GM19438 (cell line): ENCODE results near the gene CALCB.

Experiments used
- ATAC-seq: cut with Tn5 transposase; IDR thresholded peaks from one replicate; pipeline ENCODE4 v1.9.1; 2021; ENCODE audit warnings: low read depth; ENCODE audit not compliant: unreplicated experiment

Gene CALCB

DNA sequence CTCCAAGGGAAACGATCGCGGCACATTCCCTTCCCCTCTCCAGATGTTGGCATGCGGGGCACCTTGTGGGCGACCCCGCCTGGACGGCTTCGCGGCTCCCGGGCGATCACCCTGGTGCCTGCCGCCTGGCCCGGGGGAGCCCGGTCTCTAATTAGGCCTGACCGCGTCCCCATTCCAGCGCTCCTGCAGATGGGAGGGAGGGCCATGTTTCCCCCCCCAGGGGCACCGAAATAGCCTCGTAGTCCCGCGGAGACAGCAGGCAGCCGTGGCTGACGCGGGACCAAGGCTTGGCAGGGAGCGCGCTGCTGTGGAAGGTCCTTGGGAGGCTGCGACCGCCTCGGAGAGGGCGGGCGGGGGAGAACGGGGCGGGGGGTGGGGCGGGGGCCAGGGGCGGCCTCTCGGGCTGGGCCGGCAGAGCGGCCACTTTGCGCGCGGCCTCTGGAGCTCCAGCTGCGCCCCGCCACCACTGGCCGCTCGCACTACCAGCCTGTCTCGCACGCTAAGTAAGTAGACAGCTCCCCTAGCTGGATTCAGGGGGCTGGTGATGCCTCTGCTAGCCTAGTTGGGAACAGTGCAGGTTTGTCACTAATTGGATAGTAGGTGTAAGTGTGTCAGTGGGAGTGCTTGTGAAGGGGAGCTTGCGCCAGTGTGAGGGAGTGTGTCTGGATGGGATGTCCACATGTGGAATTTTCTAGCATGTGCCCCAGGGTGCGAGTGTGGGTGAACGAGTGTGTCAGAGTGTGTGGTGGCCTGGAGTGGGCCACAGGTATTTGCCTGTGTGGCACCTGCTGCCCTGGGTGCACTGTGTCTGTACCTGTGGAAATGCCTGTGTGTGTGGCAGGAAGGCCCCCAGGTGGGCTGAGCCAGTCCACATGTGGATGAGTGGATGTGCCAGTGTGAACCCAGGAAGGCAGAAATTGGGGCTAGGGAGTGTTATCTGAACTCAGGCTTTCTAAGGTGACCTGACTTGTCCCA, 41.4 kb downstream of the CALCB start, which contains the start of gene INSC:
TSS of gene INSC (plus strand) at position 423 of the 975 bp plus-strand sequence. CDS start 34,252 bp downstream, outside the sequence.
- ATAC-seq: no peak

DNA sequence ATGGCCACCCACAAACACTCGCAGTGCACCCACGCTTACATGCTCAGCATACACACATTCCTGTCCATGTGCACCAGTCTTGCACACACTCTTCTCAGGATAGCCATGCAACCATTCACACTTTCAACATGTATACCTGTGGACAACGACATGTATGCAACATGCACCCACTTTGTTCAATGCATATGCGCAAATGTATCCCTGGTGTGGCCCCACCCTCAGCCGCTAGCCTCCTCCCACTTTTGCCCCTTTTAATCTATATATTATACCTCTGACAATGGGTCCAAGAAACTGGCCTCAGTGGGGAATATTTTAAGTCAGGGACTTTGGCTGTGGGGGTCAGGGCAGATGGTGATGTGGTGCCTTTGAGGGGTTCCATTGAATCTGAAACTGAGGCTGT, 42.3 kb downstream of the CALCB start:
- no peak for ATAC-seq

DNA sequence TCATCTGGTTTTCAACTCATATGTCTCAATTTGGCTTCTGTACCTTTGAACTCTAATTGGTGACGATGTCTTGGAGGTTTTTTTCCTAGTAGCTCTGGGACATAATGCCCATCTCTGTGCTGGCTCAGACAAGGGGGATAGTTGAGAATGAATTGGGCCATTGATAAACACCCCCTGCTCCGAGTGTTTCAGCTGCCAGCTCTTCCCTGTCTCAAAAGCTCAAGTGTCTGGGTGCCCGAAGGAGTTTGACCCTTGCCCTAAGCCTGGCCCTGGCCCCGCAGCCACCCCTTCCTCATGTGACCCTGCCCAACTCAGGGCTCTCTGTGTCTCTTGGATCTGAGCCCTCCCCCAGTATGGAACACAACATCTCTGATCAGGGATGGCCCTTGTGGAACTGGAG, 44.4 kb downstream of the CALCB start:
- no peak for ATAC-seq

DNA sequence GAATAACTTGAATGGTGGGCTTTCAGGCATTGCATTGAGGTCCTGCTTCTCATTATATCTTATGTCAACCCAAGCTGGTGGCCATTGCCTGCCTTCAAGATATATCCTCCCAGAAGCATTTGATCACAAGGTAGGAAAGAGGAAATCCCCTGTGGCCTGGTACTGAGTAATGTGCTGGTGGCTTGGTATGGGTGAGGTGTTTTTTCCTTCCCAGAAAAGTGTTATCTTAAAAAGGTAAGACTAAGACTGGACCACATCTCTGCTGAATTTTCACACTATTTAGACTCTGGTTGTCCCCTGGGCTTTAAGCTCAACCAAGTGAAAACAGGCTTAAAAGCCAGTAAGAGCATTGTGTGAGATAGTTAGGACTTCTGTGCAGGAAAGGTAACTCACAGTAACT, 45.0 kb downstream of the CALCB start:
- ATAC-seq: no peak

DNA sequence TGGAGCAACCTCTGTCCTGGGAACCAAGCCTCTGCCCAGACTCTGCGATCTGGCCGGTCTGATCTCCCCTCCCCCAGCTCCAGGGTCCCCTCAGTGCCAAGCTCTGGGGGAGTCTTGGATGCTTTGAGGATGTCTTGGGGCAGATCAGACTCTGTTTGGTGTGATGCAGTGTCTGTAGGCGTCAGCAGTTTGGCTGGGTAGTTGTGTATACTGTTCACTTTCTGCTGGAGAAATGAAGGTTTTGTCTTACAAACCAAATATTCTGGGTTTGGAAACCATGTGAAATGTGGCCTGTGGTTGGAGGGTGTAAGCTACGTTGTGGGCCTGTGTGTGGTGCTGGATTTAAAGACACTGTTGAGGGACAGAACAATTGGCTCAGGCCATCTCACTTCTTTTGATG, 46.0 kb downstream of the CALCB start:
- no peak for ATAC-seq

DNA sequence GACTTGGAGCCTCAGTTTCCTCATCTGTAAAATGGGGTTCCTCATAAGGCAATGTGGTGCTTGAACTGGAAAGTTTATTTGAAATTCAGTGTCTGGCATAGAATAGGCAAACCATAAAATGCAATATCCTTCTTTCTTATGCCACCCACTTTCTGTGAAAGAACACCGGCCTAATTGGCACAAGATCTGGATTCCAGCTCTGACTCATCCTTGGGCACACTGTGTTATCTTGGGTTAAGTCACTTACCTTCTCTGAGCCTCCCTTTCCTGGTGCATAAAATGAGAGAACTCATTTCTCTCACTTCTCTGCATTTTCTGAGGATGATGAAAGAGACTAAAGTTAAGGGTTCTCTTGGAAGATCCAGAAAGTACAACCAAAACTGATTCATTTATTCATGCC, 46.4 kb downstream of the CALCB start:
- ATAC-seq: no peak

DNA sequence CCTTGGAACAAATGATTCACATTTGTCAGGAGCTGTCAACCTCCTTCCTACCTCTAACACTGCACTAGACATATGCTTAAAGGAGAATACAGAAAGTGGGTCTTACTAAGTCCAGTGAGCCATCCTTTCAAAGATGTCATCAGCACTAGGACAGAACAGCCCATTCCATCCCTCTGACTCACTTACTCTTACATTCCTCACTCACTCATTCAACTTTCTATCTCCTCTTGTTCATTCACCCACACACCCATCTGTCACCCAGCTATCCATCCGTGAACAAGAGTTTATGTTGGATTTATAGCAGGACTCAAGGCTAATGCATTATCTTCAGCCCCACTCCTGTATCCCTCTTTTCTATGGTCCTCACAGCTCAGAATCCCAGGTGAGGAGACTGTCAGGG, 50.5 kb downstream of the CALCB start:
- no peak for ATAC-seq

DNA sequence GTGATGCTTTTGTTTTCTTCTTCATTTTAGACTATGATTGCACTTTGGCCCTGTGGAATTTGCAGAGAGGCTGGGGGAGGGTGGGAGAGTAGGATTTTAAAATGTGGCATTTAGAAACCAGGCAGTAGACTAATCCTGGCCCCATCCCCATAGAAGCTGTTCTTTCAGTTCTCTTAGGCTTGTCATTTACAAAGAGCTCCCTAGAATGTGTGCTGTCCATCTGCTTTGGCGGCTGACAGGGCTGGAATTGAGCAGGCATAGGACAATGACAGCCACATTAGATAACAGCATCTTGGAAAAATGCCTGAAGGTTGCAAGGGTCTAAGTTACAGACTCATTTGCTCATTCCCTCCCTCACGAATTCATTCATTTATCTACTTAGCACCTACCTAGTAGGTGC, 51.1 kb downstream of the CALCB start:
- ATAC-seq: no peak

DNA sequence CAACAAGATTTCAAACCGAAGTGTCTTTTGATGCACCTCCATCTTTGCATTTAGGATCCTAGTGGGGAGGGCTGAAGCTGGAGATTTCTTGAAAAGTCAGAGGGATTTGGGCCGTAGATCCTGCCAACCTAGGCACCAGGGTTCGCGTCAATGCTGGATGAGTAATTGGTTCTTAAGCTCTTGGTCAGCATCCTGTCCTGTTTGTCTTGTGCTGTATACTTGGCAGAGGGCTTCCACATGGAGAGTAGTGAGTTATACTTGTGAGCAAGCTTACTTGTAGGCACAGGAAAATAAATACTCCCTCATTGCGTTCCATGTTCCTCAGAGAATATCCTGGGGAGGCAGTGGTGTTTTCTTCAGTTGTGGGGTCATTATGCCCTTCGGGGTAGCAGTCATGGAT, 53.9 kb downstream of the CALCB start:
- no peak for ATAC-seq
